NT2/D1 (cell line): ENCODE measurements around the gene ARHGEF38.

ENCODE experiments used
- DNase-seq: peaks from one replicate; pipeline ENCODE4 v3.0.0-alpha.2; 2011; ENCODE audit warnings: low read depth, low spot score
- H3K27me3 ChIP-seq: 2 replicates; pipeline ENCODE4 v1.6.0; 2011; ENCODE audit warnings: mild to moderate bottlenecking; ENCODE audit not compliant: insufficient read length, insufficient read depth
- H3K36me3 ChIP-seq: 2 replicates; pipeline ENCODE4 v1.6.1; 2011; ENCODE audit warnings: mild to moderate bottlenecking, low read length, mixed read lengths; ENCODE audit not compliant: insufficient read depth, insufficient read length
- H3K4me1 ChIP-seq: 2 replicates; pipeline ENCODE4 v1.5.1; 2011; ENCODE audit not compliant: insufficient read depth, insufficient read length
- H3K4me3 ChIP-seq: 2 replicates; pipeline ENCODE4 v1.5.1; 2011; ENCODE audit warnings: low read depth; ENCODE audit not compliant: insufficient read length
- H3K9ac ChIP-seq: 2 replicates; pipeline ENCODE4 v1.6.0; 2011; ENCODE audit warnings: low read depth; ENCODE audit not compliant: insufficient read length
- H3K9me3 ChIP-seq: 2 replicates; pipeline ENCODE4 v1.5.1; 2011; ENCODE audit warnings: mild to moderate bottlenecking, low read length; ENCODE audit not compliant: insufficient read depth
- SUZ12 ChIP-seq: IDR thresholded peaks from 2 replicates; pipeline ENCODE4 v1.6.1; 2011; ENCODE audit not compliant: insufficient read length, insufficient read depth; ENCODE audit errors: extremely low read depth
- YY1 ChIP-seq: IDR thresholded peaks from 2 replicates; pipeline ENCODE4 v1.6.1; 2011; ENCODE audit not compliant: insufficient read length, insufficient read depth
- ZNF274 ChIP-seq: IDR thresholded peaks from 2 replicates; pipeline ENCODE4 v1.6.1; 2011; ENCODE audit warnings: mild to moderate bottlenecking, low read depth, low read length

ARHGEF38 gene, protein sequence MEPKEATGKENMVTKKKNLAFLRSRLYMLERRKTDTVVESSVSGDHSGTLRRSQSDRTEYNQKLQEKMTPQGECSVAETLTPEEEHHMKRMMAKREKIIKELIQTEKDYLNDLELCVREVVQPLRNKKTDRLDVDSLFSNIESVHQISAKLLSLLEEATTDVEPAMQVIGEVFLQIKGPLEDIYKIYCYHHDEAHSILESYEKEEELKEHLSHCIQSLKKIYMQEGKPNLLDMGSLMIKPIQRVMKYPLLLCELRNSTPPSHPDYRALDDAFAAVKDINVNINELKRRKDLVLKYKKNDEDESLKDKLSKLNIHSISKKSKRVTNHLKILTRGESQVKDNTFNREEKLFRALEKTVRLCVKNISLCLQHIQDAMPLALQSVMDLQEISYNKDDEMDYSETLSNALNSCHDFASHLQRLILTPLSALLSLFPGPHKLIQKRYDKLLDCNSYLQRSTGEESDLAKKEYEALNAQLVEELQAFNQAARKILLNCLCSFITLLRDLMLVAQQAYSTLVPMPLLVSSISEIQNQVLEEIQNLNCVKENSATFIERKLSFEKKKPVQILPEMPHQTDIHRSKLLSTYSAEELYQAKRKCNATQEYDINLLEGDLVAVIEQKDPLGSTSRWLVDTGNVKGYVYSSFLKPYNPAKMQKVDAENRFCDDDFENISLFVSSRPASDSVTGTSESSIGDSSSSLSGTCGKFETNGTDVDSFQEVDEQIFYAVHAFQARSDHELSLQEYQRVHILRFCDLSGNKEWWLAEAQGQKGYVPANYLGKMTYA

DNA sequence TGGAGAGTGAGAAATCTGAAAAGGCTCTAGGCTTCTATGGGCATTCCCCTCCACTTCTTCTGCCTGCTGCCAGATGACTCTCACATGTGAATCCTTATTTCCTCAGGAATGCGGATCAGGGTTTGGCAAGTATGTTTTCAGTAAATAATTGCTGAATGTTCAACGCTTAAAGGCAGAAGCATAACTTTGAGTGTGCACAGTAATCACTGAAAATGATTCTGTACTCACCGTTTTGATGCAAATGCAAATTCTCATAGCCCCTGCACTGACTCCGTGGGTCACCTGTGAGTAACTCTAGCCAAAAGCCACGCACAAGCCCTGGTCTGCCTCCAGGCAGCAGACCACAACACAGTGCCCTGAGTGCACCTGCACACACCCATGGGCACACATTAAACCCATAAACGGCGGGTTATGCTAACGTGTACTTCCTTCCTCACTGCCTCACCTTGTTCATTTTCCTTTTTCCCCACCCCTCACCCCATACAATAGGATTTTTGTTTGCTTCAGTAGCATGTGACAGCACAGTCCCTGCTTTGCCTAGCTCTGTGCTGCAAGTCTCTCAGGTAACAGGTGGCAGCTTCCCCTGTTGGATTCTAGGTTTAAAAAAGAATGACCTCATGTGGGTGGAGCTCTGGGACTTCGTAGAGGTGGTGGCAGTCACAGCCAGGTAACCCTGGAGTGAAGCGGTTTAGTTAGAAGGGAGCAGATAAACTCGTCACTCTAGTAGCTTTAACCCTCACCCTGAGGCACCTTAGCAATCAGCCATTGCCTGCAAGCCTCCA, at the start of gene ARHGEF38:
TSS of gene ARHGEF38 (plus strand) at position 656 of the 782 bp plus-strand sequence. CDS start 146 bp downstream, outside the sequence.
- H3K9me3 ChIP-seq: no peaks in the 10 kb centered on the region
- peaks cover 68% of the 10 kb centered on the region for H3K27me3 ChIP-seq
- no peaks in the 10 kb centered on the region for H3K36me3 ChIP-seq
- H3K9ac ChIP-seq: no peak within 1 kb of the TSS
- H3K4me3 ChIP-seq: no peak within 1 kb of the TSS
- H3K4me1 ChIP-seq: peaks cover 2% of the 10 kb centered on the region
- no peak for DNase-seq
- TF ChIP-seq YY1 (no peak), SUZ12 (no peak), ZNF274 (no peak)

DNA sequence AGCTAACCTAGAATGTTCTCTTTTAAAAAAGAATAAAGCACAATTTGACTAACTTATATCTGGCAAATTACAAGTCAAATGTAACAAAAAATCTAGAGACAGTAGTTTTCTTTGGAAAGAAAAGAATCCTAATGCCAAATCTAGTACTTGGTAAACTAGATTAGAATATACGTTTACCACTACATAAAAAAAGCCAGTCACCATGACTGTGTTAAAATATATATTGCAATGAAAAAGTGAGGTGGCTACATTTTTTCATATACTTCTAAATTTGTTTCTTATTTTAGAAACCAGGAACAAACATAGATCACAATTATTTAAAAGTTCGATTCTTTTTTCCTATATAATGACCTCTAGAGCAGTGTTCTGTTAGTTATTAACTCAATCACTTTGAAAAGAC, 48.9 kb upstream of the ARHGEF38 start:
- no peak for DNase-seq
- no peaks in the 10 kb centered on the region for H3K9me3 ChIP-seq
- no peaks in the 10 kb centered on the region for H3K4me1 ChIP-seq
- H3K9ac ChIP-seq: no peak overlapping the region
- H3K4me3 ChIP-seq: no peak overlapping the region
- H3K27me3 ChIP-seq: no peaks in the 10 kb centered on the region
- TF ChIP-seq ZNF274 (no peak), SUZ12 (no peak), YY1 (no peak)
- no peaks in the 10 kb centered on the region for H3K36me3 ChIP-seq

DNA sequence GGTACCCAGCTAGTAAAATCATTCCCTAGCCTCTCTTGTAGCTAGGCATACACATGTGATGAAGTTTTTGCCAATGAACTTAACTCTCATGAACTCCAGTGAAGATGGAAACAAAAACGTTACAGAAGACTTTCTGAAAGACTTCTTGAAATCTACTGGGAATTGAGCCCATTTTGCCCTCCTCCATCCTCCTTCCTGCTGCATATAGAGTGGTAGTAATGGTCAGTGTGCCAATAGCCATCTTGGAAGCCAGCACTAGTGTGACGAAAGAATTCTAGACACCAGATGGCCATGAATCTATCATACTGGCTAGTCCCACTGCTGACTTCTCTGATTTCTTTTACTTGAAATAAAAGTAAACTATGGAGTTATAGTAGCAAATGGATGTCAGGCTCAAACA, 47.7 kb upstream of the ARHGEF38 start:
- Histone ChIP-seq H3K36me3 (no peaks in the 10 kb centered on the region), H3K27me3 (no peaks in the 10 kb centered on the region), H3K4me1 (no peaks in the 10 kb centered on the region), H3K9me3 (no peaks in the 10 kb centered on the region), H3K4me3 (no peak overlapping the region), H3K9ac (no peak overlapping the region)
- no peak for TF ChIP-seq SUZ12
- no peak for TF ChIP-seq ZNF274
- TF ChIP-seq YY1: no peak
- no peak for DNase-seq

DNA sequence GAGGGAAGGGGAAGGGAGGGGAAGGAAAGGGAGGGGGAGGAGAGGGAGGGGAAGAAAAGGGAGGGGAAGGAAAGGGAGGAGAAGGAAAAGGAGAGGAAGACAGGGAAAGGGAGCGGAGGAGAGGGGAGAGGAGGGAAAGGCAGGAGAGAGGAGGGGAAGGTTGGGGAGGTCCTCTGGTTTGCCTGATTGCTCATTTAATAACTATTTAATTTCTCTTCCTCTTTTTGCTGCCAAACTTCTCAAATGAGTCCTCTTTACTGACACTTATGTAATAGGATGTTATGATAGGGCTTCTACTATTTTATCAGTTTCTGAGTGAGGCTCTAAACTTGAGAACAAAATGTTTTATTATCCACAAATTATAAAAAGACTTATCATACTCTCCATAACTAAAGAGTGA, 43.1 kb upstream of the ARHGEF38 start:
- TF ChIP-seq YY1: no peak
- no peak for TF ChIP-seq ZNF274
- TF ChIP-seq SUZ12: no peak
- H3K4me1 ChIP-seq: no peaks in the 10 kb centered on the region
- no peaks in the 10 kb centered on the region for H3K27me3 ChIP-seq
- no peak overlapping the region for H3K4me3 ChIP-seq
- H3K36me3 ChIP-seq: no peaks in the 10 kb centered on the region
- no peak for DNase-seq
- no peaks in the 10 kb centered on the region for H3K9me3 ChIP-seq
- H3K9ac ChIP-seq: no peak overlapping the region

DNA sequence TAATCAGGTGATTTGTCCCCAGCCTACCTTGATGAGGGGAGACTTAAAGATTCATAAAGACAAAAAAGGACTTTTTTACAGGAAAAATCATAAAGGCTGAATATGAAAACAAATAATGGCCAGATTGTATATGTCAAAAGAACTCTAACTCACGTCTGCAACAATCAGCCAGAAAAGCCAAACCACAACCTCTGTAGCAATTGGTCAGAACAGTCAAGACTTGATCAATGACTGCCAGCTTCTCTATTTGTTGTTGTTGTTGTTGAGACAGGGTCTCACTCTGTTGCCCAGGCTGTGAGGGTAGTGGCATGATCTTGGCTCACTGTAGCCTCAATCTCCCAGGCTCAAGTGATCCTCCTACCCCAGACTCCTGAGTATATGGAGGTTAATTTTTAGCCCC, 42.7 kb upstream of the ARHGEF38 start:
- TF ChIP-seq YY1 (no peak), ZNF274 (no peak), SUZ12 (no peak)
- Histone ChIP-seq H3K27me3 (no peaks in the 10 kb centered on the region), H3K9ac (no peak overlapping the region), H3K4me3 (no peak overlapping the region), H3K9me3 (no peaks in the 10 kb centered on the region), H3K4me1 (no peaks in the 10 kb centered on the region), H3K36me3 (no peaks in the 10 kb centered on the region)
- no peak for DNase-seq

DNA sequence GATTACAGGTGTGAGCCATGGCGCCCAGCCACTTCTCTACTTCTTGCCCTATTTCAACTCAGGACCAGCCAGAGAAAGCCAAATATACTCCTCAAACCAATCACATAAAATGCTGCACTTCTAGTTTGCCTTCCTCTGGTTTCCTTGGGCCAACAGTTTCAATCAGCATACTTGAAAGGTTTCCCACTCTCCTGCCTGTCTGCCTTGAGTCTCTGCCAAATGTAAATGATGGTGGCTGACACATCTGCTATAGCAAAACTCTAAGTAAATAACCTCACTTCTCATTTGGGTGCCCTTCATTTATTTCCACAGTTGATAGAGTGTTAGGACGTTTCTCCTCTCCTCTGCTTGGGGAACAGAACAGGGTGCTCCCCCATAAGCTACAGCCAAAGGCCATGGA, 42.2 kb upstream of the ARHGEF38 start:
- H3K4me1 ChIP-seq: no peaks in the 10 kb centered on the region
- no peak for TF ChIP-seq YY1
- TF ChIP-seq SUZ12: no peak
- TF ChIP-seq ZNF274: no peak
- no peak overlapping the region for H3K9ac ChIP-seq
- DNase-seq: no peak
- H3K4me3 ChIP-seq: no peak overlapping the region
- H3K9me3 ChIP-seq: no peaks in the 10 kb centered on the region
- H3K36me3 ChIP-seq: no peaks in the 10 kb centered on the region
- H3K27me3 ChIP-seq: no peaks in the 10 kb centered on the region
